Choroid plexus epithelial cell (primary cell): ENCODE measurements around the gene OOSP4A.

Experiments
- DNase-seq: peaks from one replicate; pipeline ENCODE4 v3.0.0-alpha.2; 2010; ENCODE audit warnings: low read depth
- H3K4me3 ChIP-seq: 2 replicates; pipeline ENCODE4 v1.5.1; 2011; ENCODE audit warnings: low read depth, mild to moderate bottlenecking, control low read depth, low read length, moderate library complexity
- TF ChIP-seq, protein P1 (sequence below): conservative IDR thresholded peaks from 2 replicates; pipeline ENCODE4 v1.5.1; 2011; ENCODE audit warnings: low read depth, mild to moderate bottlenecking, control low read depth, inconsistent platforms, low read length, moderate library complexity

The OOSP4A gene

DNA sequence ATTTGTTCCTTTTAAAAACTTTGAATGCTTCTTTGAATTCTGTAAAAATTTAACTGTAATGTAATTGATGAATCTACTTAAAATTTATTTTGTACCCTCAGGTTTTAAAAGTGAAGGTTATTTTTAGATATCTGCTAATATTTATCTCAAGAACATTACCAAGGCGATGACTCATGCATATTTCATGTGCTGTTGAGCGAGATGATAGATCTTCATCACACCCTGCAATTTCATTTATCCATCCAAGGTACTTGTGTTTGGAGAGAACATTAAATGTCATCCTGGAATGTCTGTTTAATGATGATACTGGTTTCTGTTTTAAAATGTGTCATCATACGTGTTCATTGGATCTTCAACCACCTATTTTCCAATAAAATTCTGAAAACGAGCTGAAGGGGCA is 6.7 kb upstream of the OOSP4A start:
- H3K4me3 ChIP-seq, result no peak overlapping the region
- peak; percentile 8 for DNase-seq
- TF ChIP-seq, protein P1, sequence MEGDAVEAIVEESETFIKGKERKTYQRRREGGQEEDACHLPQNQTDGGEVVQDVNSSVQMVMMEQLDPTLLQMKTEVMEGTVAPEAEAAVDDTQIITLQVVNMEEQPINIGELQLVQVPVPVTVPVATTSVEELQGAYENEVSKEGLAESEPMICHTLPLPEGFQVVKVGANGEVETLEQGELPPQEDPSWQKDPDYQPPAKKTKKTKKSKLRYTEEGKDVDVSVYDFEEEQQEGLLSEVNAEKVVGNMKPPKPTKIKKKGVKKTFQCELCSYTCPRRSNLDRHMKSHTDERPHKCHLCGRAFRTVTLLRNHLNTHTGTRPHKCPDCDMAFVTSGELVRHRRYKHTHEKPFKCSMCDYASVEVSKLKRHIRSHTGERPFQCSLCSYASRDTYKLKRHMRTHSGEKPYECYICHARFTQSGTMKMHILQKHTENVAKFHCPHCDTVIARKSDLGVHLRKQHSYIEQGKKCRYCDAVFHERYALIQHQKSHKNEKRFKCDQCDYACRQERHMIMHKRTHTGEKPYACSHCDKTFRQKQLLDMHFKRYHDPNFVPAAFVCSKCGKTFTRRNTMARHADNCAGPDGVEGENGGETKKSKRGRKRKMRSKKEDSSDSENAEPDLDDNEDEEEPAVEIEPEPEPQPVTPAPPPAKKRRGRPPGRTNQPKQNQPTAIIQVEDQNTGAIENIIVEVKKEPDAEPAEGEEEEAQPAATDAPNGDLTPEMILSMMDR, result no peak

DNA sequence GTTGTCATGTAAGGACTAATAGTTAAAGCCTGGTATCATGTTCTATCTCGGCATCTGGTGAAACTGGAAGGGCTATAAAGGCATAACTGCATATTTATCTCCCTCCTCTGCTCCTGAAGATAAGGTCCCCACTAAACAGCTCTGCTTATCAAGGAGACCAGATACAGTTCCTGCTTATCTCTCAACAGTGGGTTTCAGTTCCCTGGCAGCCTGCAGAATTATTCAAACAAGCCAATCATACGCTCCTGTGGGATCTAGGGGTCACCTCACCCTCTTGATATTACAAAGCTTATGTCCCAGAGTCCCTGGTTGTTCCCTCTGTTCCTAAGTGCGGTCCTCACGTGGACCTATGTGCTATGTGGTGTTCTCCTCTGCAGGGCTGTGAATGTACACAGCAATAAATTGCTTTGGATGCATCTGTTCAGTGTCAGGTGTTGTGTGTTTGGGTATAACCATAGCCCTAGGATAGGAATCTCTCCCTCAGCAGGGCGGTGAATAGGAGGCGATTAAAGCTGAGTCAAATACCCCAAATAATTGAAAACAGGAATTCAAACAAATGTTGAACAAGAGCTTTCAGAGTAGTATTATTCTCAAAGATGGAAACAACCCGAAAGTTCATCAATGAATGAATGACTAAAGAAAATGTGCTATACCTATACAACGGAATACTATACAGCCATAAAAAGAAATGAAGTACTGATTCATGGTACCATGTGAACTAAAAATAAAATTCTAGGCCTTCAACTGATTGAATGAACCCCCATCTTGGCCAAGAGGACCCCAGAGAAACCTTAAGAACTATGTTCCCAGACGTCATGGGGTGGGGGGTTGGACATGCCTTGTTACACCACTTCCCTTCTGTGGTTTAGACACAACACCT is 3.1 kb upstream of the OOSP4A start:
- no peak overlapping the region for H3K4me3 ChIP-seq
- DNase-seq, result no peak
- TF ChIP-seq, protein P1, result no peak

DNA sequence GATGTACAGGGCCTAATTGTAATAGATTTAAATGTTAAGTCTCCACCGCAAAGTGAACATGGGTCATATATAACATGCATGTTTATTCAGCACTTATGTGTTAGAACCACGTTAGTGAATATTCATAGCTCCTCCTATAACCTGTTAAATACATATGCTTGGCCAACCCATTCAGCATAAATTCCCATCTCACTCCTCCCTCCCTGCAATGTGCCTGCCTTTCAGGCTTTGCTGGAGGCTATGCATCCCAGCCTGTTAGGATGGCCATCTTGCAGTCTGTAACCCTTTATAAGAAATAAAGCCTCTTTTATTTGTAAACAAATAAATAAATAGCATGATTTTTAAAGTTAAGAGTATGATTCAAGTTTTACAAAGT is 1.7 kb upstream of the OOSP4A start:
- H3K4me3 ChIP-seq, result no peak overlapping the region
- no peak for DNase-seq
- TF ChIP-seq, protein P1, result no peak

DNA sequence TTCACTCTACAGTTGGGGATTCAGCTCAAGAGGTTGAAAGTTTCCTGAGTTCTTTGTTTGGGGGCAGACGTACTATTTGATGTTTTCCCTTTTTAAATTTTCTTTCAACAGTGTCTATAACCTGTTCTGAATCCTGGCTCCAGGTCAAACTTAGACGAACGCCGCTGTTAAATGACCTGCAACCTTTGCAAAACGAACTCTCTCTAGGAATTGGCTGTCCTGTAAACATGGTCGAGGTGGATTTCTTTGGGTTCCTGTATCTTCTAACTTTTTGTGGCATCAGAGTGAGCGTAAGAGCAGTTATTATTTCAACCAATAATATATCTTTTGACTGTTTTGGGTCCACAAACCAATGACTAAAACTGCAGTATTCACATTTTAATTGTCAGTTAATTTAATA is 1.6 kb downstream of the OOSP4A start:
- TF ChIP-seq, protein P1, result no peak
- no peak for DNase-seq
- no peak overlapping the region for H3K4me3 ChIP-seq

DNA sequence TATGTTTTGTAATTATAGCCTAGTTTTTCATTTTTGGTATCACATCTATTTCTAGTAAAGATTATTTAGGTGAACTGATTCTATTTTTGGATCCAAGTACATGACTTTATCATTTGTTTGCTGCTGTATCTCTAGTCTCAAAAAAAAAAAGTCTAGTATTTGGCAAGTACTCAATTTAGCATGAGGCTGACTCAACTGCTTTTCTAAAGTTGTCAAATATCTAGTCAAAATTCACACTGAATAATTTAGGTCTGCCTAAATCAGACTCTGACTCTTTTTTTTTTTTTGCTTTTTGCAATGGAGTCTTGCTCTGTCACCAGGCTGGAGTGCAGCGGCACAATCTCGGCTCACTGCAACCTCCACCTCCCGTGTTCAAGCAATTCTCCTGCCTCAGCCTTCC is 2.4 kb downstream of the OOSP4A start:
- TF ChIP-seq, protein P1, result no peak
- DNase-seq, result no peak
- no peak overlapping the region for H3K4me3 ChIP-seq

DNA sequence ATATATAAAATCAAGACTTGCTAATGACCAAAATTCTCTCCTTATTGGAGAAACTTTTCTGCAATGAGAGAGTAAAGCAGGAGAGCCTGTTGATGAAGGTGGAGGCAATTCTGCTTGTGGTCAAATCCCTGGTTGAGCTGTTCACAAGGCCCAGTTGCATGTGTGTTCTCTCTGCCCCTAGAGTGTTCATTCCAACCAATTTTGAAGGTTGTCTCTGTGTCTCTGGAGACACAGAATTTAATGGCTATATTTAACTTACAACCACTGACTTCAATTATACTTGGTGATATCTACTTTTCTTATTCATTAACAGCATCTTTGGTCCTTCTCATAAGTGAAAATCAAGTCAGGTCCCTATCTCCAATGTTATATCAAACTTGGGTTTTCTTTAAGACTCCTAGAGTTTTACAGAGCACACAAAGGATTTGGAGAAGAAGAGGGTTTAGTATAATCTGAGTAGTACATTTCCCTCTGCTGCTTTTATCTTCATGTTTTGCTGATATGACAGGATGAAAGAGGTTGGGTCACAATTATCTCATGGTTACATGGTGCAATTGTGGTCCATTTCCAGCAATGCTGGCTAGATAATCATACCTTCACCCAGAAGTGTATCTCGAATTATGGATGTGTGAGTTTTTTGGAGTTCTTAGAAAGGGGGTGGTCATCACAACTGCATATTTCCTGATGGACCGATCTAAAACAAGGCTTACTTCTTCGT is 4.0 kb downstream of the OOSP4A start:
- DNase-seq, result no peak
- TF ChIP-seq, protein P1, result no peak
- H3K4me3 ChIP-seq, result no peak overlapping the region
